Esophagus mucosa (tissue), 1 donor: ENCODE measurements around the gene WDR1. TPM values are rescaled to one million over a fixed set of nuclear protein-coding genes. Genes with fewer than 3 reads are reported as not detected.

Experiments used
- ATAC-seq: fragments of 200-7000 bp; cut with Tn5 transposase; one replicate; pipeline ENCODE4 v1.9.1; 2020
- total RNA-seq: library from RNA; stranded (reverse); gene quantifications from one replicate; pipeline ENCODE4 v1.2.4, GENCODE V29; 2023
- donor health status: DM: yes; HTN: yes; CAD: no.

WDR1 gene
- total RNA-seq, 1 donor from 2014 or later: 253 TPM

DNA sequence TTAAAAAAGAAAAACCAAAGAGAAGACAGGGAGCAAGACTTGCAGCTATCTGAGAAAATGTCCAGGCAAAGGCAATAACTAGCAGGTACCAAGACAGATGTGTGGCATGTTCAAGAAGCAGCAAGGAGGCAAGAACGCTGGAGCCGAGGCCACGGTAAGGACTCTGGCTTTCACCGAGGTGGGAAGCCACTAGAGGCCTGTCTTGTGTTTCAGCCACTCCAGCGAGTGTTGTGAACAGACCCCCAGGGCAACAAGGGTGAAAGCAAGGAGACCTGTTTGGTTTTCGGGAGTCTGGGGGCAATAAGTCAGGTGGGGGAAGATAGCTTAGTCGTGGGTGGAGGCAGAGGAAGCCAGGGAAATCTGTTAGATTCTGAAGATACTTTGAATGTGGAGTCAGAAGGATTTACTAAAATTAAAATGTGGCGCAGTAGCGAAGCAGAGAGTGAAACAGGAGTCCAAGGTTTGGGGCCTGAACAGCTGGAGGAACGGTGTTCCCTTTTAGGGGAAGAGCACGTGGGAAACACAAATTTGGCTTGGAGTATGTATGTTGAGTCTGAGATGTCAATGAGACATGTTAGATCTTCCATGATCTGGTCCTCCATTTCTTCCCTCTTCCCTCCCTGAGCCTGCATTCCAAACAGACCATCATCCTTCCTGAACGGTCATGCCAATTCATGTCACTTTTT, 3.1 kb downstream of the WDR1 start:
- ATAC-seq: no peak

DNA sequence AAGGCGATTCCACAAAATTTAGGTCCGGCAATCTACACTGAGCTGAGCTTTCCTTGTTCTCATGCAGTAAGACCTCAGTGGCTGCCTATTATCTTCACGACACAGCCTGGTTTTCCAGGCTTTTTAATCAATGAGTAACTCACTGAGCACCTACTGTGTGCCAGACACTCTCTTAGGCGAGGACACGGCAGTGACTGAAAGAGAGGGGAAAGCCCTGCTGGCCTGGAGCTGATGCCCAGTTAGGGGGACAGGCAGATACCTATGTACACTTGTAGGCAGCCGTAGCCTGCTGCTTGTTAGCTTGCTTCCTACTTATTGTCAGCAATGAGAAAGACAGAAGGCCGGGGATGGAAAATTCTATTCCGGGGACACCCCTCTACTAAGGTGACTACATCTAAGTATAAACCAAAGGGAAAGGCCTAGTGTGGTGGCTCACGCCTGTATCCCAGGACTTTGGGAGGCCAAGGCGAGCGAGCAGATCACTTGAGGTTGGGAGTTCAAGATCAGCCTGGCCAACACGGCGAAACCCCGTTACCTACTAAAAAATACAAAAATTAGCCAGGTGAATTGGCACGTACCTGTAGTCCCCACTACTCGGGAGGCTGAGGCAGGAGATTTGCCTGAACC, 3.8 kb downstream of the WDR1 start:
- no peak for ATAC-seq

DNA sequence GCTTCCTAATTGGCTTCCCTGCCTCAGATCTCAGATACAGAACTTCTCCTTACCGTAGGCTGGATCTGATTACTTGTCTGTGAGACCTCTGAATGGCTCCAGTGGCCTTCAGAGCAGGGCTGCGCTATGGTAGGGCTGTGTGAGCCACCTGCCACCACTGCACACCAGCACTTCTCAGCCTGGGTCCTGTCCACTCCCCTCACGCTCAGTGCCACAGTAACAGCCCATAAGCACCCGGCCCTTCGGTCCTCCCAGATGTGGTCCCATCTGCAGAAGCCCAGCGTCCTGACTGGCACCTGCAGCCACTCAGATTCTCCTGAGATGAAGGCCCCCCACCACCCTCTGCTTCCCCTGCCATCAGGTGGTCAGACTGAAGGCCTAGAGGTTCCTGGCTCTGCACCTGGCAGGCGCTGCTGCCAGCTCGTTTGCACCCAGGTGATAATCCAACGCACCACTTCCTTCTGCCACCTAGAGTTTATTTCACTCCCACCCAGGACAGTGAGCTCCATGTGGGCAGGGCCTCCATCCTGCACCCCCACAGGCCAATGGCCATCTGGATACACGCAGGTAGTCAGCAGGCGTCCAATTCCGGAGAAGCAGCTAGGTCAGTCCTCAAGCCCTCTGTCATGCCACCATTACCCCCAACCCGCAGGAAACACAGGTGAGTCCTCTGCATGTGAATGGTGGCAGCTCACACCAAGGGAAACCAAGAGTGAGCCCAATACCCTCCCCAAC, 5.4 kb downstream of the WDR1 start:
- no peak for ATAC-seq

DNA sequence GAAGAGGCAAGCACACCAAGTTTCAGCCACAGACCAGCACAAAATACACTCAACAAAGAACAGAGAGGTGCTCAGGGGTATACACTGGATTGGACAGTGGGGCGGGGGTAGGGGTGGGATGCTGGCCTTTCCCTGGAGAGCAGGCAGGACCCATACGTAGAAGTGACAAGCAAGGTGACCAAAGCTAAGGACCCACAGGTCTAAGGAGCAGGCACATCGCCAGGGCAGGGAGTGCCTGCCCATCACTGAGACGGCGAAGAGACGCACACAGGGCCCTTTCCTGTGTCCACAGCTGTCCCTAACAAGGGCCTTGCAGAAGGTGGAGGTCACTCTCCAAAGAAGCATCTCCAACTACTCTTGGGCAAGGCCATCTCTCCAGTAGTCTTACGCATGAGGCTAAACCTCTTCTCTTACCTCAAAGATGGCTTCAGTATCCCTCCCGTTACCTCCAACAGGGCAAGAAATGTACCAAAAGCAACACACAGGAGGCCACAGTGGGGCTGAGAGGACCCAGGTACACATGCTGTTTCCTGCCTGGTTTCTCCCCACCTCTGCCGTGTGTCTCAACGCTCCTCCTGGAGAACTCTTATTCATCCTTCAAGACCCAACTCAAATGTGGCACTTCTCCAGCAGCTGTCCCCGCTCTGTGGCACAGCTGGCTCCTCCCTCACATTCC, 6.5 kb downstream of the WDR1 start:
- no peak for ATAC-seq

DNA sequence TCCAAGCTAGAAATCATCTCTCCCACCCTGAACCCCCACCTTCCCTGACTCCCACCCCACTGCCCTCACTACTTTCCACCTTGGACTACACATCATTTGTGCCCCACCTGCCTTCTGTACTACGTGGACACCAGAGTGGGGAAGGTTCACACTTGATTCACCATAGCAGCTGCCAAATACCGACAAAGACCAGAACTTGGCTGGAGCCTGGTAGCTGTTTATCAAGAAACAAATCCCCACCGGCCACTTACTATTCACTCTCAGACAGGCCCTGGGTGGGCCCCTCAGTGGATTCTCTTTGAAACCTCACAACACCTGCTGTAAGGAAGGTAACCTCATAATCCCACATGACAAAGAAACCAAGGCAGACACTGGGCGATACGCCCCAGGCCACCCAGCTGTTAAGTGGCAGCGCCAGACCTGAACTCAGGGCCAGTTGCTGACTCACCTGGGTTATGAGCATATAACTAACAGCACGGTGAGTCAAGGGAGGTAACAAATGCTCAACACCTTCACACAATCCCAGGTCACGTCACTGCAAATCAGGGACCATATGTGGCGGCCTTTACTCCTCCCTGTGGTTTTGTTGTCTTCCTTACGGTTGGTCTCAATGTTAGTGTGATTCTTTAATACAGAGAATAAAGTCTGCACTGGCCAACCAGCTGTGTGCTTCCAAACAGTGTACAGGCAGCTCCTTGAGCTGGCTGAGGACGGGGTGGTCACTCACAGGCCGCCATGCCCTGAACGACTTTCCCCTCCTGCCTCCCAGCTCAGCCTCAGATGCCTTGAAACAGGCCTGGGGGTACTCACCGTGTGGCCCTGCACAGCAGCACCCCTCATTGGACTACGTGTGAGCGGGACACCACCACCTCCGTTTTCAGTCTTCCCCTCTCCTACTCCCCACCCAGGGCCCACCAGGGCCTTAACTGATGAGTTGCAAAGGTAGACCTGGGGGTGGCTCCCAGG, 7.5 kb downstream of the WDR1 start:
- ATAC-seq: peak; percentile 78

DNA sequence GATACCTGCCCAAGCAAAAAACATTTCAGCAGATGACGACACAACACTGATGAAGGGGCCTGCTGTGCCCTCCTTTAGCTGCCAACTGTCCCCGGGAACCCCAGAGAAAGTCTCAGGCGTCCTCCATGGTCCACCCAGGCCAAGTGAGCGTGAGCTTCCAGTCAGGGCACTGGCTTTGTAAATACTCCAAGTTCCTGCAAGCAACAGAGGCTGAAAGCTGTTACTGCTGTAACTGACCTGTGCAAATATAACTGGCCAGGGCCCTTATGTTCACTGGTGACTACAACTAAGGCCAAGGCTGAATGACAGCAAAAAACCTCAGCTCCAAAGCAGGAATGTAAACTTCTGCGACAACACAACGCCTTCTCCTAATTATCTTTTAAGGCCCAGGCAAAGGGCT, 8.2 kb downstream of the WDR1 start:
- ATAC-seq: no peak

DNA sequence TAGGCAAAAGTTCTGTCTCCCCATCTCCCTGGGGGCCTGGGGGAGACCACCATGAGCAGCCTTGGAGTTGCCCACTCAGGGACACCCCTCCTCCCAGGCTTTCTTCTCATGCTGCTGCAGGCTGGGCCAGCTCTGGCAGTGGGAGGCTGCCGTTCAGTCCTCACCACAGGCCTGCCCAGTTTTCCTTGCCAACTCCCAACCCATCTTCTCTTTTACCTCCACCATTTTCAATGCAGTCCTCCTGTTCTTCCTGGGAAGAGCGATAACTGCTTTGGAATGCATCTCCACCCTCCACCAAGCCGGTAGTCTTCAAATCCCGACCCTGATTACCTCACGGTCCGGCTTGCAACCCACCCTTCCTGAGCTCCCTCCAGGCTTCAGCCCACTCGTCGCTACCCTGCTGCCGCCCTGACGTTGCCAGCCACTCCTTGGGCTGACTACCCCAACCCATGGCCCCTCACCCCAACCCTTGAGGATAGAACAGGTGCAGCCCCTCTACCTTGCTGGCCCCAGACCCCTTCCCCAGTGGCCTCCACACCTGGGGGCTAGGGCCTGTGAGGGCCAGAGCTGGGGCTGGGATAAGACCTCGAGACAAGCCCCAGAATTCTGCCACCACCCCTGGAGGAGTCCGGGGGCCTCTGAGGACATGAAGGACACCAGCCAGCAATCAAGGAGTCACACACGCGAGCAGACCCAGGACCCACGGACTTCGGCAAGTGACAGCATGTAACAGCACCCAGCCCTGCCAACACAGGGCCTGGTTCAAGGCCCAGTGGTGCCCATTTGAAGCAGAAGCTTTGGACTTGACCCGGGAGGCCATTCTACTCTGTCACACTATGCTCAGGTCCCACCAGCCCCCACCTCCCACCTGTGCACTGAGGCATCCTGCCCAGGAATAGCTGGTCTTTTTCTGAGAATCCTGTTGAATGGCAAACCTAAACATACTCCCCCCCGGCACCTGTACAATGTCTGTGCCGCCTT, 9.2 kb downstream of the WDR1 start:
- ATAC-seq: peak; percentile 2

DNA sequence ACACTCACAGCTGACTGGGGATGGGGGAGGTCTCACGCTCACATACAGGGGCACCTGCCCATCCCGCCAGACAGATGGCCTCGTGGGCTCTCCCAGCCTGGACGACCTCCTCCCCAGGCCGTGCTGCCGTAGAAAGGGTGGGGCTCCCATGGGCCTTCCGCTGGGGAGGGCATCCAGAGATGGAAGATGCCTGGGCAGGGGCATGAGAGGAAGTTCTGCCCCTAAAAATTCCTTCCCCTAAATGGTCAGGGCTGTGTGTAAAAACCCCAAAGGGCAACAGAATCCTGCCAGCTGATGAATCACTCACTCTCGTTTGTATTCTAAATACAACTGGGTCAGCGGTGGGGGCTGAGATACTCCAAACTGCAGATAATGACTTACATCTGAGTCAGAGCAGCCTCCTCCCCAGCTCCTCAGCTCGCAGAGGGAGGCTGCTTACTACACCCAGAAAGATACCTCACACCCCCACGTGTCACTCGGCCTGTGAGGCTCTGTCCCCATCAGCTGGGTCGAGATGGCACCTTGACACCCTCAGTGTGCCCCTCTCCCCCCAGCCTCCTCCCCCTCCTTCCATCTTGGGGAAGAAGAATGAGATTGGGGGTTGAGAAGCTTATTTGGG, 10.1 kb downstream of the WDR1 start:
- ATAC-seq: peak; percentile 84

DNA sequence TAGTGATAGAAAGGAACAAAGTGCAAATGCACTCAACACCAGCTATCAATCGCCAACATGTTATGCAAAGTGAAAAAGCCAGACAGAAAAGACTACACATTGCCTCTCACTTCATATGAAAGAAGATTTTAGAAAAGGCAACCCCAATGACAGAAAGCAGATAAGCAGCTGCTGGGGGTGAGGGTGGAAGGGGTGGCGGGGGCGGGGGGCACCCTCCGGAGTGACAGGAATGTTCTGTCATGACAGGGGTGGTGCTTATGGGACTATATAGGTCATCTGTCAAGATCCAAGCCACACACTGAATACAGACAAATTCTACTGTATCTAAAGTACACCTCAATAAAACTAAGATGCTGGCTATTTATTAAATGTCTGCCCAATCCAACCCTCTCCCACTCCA, 10.7 kb downstream of the WDR1 start:
- ATAC-seq: no peak

DNA sequence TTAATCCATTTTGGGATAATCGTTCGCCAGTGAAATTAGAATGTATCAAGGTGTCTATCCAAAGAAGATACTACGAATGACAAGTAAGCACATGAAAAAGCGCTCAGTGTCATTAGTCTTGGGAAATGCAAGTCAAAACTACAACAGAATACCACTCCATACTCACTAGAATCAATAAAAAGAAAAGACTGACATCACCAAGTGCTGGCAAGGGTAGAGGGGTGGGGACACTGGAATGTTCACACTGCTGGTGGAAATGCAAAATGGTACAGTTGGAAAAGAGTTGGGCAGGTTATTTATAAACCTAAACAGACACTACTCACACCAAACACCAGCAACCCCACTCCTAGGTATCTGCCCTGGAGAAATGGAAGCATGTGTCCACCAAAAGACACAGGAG, 11.2 kb downstream of the WDR1 start:
- no peak for ATAC-seq

DNA sequence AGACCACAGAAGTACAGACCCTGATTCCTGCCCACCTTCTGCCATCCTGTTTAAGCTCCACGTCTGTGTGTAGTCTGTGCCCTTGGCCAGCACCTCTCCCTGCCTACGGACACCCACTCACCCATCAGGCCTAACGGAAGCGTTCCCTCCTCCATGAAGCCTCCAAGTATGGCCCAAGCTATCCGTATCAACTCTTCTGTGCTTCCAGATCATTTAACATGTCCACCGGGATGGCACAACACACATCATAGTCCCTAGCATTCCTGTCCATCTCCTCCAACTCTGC, 11.7 kb downstream of the WDR1 start:
- no peak for ATAC-seq

DNA sequence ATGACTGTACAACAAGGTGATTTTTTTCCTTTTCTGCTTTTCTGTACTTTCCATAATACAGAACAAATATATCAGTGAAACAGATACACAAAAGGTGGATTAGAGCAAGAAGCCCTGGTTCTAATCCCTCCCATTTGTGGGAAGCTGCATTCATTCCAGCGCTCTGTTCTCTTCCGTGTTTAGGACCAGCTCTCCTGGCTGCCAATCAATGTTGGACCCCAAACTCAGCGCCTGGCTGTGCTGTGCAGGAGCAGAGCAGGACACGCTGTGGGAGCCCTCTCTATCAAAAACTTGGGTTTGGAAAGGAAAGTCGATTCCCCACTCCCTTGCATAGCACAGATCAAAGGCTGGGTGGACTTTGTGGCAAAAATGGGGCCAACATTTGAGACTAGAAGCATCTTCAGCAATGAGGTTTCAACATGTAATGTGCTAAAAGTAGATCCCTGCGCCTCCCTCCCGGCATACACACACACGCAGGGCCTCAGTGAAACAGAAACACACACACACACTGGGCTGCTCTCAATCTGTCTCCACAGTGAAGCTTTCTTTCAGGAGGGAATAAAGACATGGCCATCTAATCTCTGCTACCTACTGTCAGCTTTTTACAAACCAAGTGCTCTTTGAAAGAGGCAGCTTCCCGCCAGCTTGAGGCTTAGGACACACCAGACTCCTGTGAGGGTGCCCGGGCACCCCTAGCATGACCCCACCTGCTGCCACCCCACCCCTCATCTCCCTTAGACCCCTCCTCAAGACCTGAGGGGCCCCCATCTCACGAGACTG, 12.2 kb downstream of the WDR1 start:
- ATAC-seq: no peak

DNA sequence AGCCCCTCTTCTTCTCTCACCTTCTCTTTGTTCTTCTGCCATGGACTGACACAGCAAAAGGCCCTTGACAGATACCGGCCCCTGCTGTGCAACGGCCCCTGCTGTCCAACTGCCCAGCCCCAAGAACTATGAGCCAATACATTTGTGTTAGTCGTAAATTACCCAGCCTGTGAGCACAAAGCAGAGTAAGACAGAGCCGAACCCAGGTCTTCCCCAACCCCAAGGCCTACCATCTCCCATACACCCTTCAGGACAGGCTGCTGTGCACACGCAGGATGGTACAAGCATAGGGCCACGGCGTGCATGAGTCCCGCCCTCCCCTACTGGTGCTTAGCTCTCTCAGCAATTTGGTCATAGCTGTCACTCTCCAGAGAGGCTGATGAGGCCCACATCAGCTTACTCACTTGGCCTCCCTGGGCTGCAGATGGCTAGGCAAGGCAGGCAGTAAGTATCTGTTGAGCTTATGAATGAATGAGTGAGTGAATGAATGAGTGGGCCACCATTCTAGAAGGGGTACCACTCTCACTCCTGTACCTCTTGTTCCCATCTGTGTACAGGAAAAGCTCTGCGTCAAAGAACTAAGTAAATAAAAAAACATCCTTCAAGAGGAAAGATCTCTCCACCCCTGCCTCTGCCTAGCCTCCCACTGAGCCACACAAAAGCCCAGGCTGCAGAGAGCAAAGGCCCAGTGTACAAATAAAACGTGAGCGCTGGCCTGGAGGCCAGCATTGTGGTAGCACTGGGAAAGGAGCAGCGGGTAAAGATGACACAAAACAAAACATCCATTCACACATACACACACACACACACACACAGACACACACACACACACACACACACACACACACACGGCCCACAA, 13.9 kb downstream of the WDR1 start:
- no peak for ATAC-seq

DNA sequence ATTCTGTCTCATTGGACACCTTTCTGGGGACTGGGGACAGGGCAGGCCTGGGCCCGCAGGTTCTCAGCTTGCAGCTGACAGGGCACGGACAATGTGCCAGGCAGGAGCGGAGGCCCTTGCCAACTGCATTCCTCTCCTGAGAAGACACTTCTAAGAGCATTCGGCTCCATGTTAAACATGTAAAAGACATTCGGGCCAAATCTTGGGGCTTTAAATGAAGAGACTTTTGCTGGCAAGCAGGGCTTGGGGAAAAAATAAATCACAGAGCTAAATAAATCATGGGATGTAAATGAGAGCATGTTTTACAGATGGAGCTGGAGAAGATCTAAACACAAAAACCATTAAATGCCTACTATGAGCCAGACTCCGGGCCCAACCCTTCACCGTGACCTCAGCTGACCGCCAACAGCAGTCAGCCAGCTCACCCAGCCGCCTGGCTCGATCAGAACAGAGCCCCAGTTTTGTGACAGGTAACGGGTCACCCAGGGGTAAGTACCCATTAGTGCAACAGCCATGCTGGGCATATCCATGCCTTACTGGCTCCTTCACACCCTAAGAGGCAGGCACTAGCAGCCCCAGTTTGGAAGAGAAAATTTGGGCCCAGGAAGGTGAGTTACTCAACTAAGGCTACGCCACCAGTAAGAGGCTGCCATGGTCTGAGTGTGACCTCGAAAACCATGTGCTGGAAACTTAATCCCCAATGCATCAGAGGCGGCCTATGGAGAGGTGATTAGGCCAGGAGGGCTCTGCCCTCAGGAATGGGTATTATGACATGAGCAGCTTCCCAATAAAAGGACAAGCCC, 14.7 kb downstream of the WDR1 start:
- no peak for ATAC-seq

DNA sequence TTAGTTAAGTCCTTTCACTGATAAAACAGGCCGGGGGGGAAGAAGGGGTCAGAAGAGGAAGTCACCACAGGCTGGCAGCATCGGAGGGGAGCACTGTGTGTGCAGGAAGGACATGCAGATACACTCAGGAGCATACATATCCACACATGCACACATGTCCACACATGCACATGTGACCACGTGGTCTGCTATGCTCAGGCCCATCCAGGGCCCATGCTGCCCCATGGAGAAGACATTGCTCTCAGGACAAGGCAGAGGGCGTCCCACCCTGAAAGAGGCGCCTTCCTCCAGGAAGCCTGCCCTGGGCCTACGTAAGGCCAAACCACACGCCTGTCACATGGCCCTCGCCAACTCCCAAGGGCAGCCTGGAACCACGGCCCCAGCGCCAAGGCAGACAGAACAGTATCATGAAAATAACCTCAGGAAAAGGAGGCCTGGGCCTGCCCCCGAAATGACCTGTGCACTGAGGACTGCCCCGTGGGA, 15.8 kb downstream of the WDR1 start:
- ATAC-seq: no peak

DNA sequence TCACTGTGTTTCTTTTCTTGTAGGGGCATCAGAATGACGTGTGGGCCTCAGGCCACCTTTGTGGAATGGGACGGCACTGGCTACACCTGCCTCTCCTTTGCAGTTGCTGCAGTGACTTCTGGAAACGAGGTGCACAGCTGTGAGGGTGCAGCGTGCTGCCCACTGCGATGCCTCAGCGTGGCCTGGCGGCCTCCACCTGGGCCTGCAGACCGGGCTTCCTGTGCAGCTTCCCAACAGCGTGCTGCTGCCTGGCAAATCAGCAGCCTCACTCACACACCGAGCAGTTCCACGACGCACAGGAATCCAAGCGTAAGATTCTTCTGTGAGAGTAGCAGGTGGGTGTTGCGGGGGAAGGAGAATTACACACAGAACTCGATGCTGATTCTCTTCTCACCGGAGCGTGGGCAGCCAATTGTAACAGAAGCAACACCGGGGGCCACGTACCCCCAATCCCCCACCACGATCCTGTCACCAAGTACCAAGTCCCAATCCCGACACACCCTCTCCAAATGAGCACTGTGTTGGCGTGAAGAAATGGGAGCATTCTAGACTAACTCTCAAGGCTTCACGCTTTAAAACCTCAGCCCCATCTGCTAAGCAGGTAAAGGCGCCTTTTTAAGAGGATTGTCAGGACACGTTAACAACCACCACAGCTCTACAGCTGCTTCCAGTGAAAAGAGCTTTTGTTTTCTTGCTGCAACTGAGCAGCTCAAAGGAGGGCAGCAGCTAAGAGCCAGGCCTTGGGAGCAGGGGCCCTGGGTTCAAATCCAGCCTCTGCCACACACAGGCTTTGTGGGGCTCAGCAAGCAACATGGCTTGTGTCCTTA, 16.9 kb downstream of the WDR1 start:
- no peak for ATAC-seq

DNA sequence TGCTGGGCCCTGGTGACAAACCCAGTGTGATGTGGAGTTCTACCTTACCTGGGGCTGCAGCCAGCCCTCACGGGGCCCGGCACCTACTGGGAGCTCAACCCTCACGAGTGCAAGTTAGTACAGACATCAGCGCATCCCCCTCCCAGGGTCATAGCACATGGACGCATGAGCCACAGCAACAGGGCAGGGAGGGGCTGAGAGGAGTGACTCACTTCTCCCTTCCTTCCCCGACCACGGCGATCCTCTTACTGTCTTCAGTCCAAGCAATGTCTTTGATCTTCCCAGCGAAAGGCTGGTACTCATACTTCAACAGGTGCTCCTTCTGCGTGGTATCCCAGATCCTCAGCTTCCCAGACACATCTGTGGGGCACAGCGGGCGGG, 17.8 kb downstream of the WDR1 start:
- no peak for ATAC-seq
